ENCODE data around the gene TSPAN4. TPM values are rescaled to one million over a fixed set of nuclear protein-coding genes. Genes with fewer than 3 reads are reported as not detected.

TSPAN4 gene
- total and polyA plus RNA-seq, 2 of the 13 experiments (the other 11 are each of a cell fraction or from before 2014, with no cell fraction given): 31.7 to 68.3 TPM

DNA sequence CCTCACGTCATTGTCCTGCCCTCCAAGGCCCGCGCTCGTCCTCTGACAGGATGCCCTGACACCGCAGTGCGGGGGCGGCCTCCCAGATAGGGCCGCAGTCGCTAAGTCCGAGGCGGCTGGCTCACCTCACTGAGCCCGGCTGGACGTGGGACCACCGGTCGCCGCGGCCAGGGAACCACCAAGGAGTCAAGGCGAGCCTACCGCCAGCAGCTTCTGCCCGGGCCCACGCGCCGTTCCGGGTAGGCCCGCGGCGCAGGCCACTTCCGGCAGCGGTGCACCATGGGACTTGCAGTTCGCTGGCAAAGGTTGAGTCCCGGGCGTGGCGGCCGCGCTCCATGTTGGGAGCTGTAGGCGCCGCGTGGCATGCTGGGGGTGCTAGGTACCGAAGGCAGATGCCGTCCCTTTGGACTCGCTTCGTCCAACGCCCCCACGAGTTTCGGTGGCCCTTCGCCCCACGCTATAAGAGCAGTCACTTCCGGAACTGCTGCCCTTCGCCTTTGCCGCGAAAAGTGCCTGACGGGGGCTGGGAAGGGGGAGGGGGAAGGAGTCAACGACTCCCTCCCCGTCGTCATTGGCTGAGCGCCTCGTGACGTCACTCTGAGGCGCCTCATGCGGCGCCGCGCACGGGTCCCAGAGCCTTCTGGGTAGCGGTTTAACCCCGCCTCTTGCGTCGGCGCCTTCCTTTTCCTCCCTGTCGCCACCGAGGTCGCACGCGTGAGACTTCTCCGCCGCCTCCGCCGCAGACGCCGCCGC, 33.2 kb upstream of the TSPAN4 start, which contains the start of gene RPLP2 (continued):
- TF ChIP-seq SRSF1 (optimal IDR thresholded peaks at IDR 0.05; ENCODE audit: low read depth, low read length) (peak; percentile 28), ZNF121 (CRISPR knock-in tag; IDR thresholded peaks at IDR 0.05) (no peak), ZNF564 (CRISPR knock-in tag; IDR thresholded peaks at IDR 0.05) (peak; percentile 35), CHCHD3 (CRISPR knock-in tag; IDR thresholded peaks at IDR 0.05) (peak; percentile 20; the same call in 1 of the 2 replicates), ZSCAN30 (CRISPR knock-in tag; IDR thresholded peaks at IDR 0.05) (no peak), ZNF468 (CRISPR knock-in tag; IDR thresholded peaks at IDR 0.05) (peak; percentile 79; the same call in 1 of the 2 replicates), ZNF7 (CRISPR knock-in tag; IDR thresholded peaks at IDR 0.05) (no peak), MATR3 (CRISPR knock-in tag; IDR thresholded peaks at IDR 0.05) (no peak), YY1 (IDR thresholded peaks at IDR 0.05; ENCODE audit: insufficient read depth, insufficient replicate concordance, low read depth, low read length) (peak; percentile 87), LCORL (IDR thresholded peaks at IDR 0.05) (no peak), LCORL (CRISPR knock-in tag; IDR thresholded peaks at IDR 0.05) (no peak; the same call in 1 of the 2 replicates), KDM2A (CRISPR knock-in tag; IDR thresholded peaks at IDR 0.05; ENCODE audit: borderline replicate concordance, low read depth) (peak; percentile 38; the same call in 1 of the 2 replicates), TBX3 (IDR thresholded peaks at IDR 0.05; ENCODE audit: borderline replicate concordance) (peak; percentile 27), ZNF296 (CRISPR knock-in tag; conservative IDR thresholded peaks at IDR 0.05) (peak; percentile 98; the same call in 1 of the 2 replicates), ZNF558 (CRISPR knock-in tag; IDR thresholded peaks at IDR 0.05; ENCODE audit: borderline replicate concordance) (peak; percentile 83), ZNF3 (CRISPR knock-in tag; IDR thresholded peaks at IDR 0.05) (no peak), FIP1L1 (IDR thresholded peaks at IDR 0.05; ENCODE audit: borderline replicate concordance, insufficient read depth, low read depth, low read length) (no peak), RBFOX2 (IDR thresholded peaks at IDR 0.05; ENCODE audit: low read depth, low read length) (peak; percentile 99), RCOR2 (CRISPR knock-in tag; IDR thresholded peaks at IDR 0.05) (no peak), JARID2 (CRISPR knock-in tag; IDR thresholded peaks at IDR 0.05; ENCODE audit: insufficient replicate concordance) (no peak), ZNF136 (CRISPR knock-in tag; IDR thresholded peaks at IDR 0.05; ENCODE audit: low read depth) (peak; percentile 85), NFE2 (CRISPR knock-in tag; IDR thresholded peaks at IDR 0.05) (no peak), JUNB (CRISPR knock-in tag; IDR thresholded peaks at IDR 0.05; ENCODE audit: borderline replicate concordance) (no peak)
- TF ChIP-seq, protein P1, sequence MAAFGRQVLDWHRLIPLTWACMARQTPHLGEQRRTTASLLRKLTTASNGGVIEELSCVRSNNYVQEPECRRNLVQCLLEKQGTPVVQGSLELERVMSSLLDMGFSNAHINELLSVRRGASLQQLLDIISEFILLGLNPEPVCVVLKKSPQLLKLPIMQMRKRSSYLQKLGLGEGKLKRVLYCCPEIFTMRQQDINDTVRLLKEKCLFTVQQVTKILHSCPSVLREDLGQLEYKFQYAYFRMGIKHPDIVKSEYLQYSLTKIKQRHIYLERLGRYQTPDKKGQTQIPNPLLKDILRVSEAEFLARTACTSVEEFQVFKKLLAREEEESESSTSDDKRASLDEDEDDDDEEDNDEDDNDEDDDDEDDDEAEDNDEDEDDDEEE (CRISPR knock-in tag; IDR thresholded peaks at IDR 0.05): peak; percentile 92; the same call in 1 of the 2 replicates
- TF ChIP-seq, protein P2, sequence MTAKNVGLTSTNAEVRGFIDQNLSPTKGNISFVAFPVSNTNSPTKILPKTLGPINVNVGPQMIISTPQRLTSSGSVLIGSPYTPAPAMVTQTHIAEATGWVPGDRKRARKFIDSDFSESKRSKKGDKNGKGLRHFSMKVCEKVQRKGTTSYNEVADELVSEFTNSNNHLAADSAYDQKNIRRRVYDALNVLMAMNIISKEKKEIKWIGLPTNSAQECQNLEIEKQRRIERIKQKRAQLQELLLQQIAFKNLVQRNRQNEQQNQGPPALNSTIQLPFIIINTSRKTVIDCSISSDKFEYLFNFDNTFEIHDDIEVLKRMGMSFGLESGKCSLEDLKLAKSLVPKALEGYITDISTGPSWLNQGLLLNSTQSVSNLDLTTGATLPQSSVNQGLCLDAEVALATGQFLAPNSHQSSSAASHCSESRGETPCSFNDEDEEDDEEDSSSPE (CRISPR knock-in tag; IDR thresholded peaks at IDR 0.05): peak; percentile 69; the same call in 1 of the 2 replicates
- TF ChIP-seq, protein P3, sequence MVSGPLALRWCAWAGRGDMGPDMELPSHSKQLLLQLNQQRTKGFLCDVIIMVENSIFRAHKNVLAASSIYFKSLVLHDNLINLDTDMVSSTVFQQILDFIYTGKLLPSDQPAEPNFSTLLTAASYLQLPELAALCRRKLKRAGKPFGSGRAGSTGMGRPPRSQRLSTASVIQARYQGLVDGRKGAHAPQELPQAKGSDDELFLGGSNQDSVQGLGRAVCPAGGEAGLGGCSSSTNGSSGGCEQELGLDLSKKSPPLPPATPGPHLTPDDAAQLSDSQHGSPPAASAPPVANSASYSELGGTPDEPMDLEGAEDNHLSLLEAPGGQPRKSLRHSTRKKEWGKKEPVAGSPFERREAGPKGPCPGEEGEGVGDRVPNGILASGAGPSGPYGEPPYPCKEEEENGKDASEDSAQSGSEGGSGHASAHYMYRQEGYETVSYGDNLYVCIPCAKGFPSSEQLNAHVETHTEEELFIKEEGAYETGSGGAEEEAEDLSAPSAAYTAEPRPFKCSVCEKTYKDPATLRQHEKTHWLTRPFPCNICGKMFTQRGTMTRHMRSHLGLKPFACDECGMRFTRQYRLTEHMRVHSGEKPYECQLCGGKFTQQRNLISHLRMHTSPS (CRISPR knock-in tag; IDR thresholded peaks at IDR 0.05; ENCODE audit: low read depth): peak; percentile 56; the same call in 1 of the 2 replicates
